ENCODE results near the gene CUL5.

- TF ChIP-seq CTCF (IDR thresholded peaks at IDR 0.05; ENCODE audit: low read depth, low read length, poor library complexity, severe bottlenecking) (no peak), EZH2phosphoT487 (IDR thresholded peaks at IDR 0.05; ENCODE audit: borderline replicate concordance, low read length) (no peak)
Observed at GRCh38 chr11:107988397-107989158, 20.1 kb upstream of the CUL5 start.

Measured in DOHH2 (cell line).